Heart left ventricle (tissue), 13 donors: ENCODE measurements around the gene ITGB6.

Experiments
- CTCF ChIP-seq, 12 donors: fragments of 200-600 bp; sonication (generic) in 4 of 12; IDR thresholded peaks; one replicate each; pipeline versions ENCODE4 v1.5.0 to v1.8.0; 2018 to 2022; ENCODE audit warnings: antibody characterized with exemption in 12 of 12, mild to moderate bottlenecking in 5 of 12
- POLR2A ChIP-seq, 2 donors: fragments of 450-650 bp; IDR thresholded peaks; one replicate each; pipeline ENCODE4 v1.6.1; 2017; ENCODE audit warnings: antibody characterized with exemption in 2 of 2, mild to moderate bottlenecking in 2 of 2, moderate library complexity in 2 of 2
- donor health status: ischemic (EF 13 %, LVEDD 7.1; RV severe dilation, severe dysfunction).
- donor health status: DM: no; HTN: yes; CAD: no.
- donor health status: DM: no; HTN: no; CAD: no.
- donor health status: ischemic (EF 25% LVEDD 6.9; RV normal size, moderate dysfunction).
- donor health status: ischemic (EF 25% LVEDD 5.7; RV mildly dilated, moderate dysfunction).
- donor health status: ischemic (EF 35%, LVEDD 5.7; RV mildly dilated, moderate dysfunction).
- donor health status: nonischemic (EF 11% LVEDD 7.7; RV severe dilation, severe dysfunction).
- donor health status: DM: yes; HTN: yes; CAD: no.
- donor health status: PGD.
- donor health status: ischemic (EF 29% LVEDD 5.4; RV normal size, mild dysfunction).
- donor health status: nonischemic (EF 23%, LVEDD 6.1; RV moderate dilation, normal function).

- no peak for TF ChIP-seq CTCF (IDR thresholded peaks at IDR 0.05)
- no peak for TF ChIP-seq POLR2A (IDR thresholded peaks at IDR 0.05)
Observed at GRCh38 chr2:160207804-160208654, 8.0 kb upstream of the ITGB6 start.
